Umbilical cord (tissue), 2 donors: ENCODE data around the gene KRTAP10-6. TPM values are rescaled to one million over a fixed set of nuclear protein-coding genes. Genes with fewer than 3 reads are reported as not detected.
A peak's percentile ranks its signal among the peaks of the same experiment; 100 is the strongest.
"Not testable (repeated sequence)": the region's sequence is repeated elsewhere in the genome, so short reads cannot be mapped to it uniquely, and the experiment has no call there.

ENCODE experiments used
- DNase-seq: peaks from one replicate; pipeline ENCODE4 v3.0.0-alpha.2; 2015; ENCODE audit warnings: low spot score
- total RNA-seq: library from RNA; depleted of rRNA; stranded (reverse); fragments of >200 nt; gene quantifications from one replicate; pipeline ENCODE4 v1.2.3, GENCODE V29; 2014; ENCODE audit warnings: low replicate concordance; ENCODE audit not compliant: insufficient read depth

Gene KRTAP10-6
- total RNA-seq, 1 donor from 2014 or later: not detected

DNA sequence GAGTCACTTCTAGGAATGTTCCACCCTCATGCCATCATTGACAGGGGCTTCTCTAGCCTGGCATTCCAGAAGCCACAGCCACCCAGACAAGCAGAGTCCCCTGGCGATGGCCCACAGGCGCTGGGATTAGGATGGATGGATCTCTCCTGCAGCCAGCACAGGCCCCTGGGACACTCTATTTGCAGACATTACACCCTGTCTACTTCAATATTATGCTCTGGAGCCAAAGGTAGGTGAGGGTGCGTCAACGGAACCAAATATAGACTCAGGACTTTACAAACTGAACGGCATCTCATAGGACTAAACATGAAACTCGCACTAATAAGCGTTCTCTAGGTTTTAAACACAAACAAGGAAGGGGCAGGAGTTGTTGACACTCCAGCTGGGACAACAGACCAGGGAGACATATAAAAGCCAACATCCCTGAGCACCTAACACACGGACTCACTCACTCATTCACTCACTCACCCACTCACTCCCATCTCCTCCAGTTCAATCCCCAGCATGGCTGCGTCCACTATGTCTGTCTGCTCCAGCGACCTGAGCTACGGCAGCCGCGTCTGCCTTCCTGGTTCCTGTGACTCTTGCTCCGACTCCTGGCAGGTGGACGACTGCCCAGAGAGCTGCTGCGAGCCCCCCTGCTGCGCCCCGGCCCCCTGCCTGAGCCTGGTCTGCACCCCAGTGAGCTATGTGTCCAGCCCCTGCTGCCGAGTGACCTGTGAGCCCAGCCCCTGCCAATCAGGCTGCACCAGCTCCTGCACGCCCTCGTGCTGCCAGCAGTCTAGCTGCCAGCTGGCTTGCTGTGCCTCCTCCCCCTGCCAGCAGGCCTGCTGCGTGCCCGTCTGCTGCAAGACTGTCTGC lies 8.0 kb upstream of the KRTAP10-6 start, which contains the start of gene KRTAP10-7:
Gene KRTAP10-7, plus strand, starts transcription at position 480 of the 861 bp plus-strand sequence. Its CDS starts 25 bp downstream, at position 505.
- not testable (repeated sequence) for DNase-seq

- DNase-seq: no peak
These were observed 7.1 kb upstream of the KRTAP10-6 start for GRCh38 chr21:44599264-44600029.

- no peak for DNase-seq
These were observed 5.8 kb upstream of the KRTAP10-6 start for GRCh38 chr21:44598061-44598460.

DNA sequence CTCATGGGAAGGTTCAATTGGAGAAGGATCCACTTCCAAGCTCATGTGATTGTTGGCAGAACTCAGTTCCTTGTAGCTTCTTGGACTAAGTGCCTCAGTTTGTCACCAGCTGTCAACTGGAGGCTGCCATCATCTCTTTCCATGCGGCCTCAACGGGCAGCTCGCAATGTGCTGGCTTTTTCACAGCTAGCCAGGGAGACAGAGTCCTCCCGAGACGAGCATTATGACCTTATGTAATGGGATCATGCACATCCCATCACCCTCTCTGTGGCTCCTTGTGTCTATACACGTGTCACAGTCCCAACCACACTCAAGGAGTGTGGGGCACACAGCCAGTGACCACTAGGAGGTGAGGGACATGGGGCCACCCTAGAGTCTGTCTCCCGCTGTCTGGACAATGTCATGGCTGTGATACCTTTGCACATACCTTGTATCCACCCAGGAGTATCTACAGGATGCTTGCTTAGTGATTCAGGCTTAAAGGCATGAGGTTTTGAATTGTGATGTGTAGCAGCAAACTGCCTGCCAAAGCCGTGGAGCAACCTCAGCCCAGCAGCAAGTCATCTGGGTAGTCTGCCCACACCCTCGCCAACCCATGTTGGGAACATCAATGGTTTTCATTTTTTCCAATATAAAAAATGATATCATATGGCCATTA lies 3.9 kb upstream of the KRTAP10-6 start:
- no peak for DNase-seq

DNA sequence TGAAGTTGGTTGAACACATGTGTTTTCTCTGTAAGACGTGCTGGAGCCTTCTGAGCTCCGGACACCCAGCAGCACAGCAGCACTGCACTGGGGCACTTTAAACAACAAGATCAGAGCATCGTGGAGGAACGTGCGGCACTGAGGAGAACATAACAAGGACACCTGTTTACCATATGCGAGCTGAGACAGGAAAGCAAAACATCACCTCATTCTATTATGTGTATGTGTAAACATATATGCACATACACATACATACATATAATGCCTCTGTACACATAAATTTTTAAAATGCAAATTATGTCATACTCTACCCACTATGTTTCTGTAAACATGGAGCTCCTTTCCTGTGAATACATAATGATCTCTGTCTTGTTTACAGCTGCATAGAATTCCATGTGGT lies 3.2 kb upstream of the KRTAP10-6 start:
- no peak for DNase-seq

DNA sequence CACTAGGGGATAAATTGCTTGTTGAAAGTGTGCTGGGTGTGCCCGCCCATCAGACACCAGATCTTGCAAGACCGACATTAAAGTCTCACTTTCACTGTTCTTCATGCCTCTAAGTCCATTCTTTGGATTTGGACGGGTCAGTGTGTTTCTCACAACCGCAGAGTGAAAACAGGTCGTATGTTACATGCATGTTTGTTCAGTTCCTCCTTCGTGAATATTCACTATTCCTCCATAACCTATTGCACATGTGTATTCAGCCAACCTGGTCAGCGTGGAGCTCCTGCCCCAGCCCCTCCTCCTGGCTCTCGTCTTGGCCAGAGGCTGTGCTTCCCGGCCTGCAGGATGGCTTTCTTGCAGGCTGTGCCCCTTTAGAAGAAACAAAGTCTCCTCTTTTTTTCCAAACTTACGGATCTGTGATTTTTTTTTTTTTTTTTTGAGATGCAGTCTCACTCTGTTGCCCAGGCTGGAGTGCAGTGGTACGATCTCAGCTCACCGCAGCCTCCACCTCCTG lies 2.2 kb upstream of the KRTAP10-6 start:
- no peak for DNase-seq

GRCh38 chr21:44593598-44594405 lies 1.5 kb upstream of the KRTAP10-6 start:
- peak; percentile 33 for DNase-seq

GRCh38 chr21:44591801-44592130 lies 539 bp downstream of the KRTAP10-6 start:
- not testable (repeated sequence) for DNase-seq

- not testable (repeated sequence) for DNase-seq
These were observed 1.2 kb downstream of the KRTAP10-6 start for GRCh38 chr21:44590897-44591800.

DNA sequence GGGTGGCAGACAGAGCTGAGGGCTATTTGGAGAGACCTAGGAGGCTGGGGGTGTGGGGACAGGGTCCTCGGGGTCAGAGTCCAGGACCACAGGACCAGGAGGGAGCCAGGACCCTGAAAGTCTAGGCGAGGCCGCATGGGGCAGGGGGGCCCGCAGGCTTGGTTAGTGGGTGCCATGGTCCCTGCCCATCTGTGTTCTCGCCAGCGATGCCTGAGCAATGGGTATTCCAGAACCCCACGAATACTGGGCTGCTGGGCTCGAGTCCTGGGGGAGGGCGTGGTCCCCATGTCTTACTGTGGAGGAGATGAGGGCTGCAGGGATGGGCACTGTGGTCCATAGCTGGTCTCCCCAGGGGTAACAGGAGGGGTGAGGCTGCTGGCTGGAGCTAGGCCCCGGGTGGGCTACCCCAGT lies 2.0 kb downstream of the KRTAP10-6 start:
- DNase-seq: no peak

- no peak for DNase-seq
These were observed 2.6 kb downstream of the KRTAP10-6 start for GRCh38 chr21:44589586-44590305.

DNA sequence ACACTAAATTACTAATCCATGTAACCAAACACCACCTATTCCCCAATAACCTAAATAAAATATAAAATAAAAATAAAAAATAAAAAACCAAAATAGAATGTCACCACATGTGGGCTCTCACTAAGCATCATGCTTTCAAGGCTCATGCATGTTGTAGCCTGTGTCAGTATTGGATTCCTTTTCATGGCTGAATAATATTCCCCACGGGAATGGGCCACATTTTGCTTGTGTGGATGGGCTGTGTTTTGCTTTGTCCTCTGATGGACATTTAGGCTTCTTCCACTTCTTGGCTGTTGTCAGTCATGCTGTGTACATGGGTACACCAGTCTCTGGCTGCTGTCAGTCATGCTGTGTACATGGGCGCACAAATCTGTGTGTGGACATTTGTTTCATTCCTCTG lies 3.2 kb downstream of the KRTAP10-6 start:
- no peak for DNase-seq

DNA sequence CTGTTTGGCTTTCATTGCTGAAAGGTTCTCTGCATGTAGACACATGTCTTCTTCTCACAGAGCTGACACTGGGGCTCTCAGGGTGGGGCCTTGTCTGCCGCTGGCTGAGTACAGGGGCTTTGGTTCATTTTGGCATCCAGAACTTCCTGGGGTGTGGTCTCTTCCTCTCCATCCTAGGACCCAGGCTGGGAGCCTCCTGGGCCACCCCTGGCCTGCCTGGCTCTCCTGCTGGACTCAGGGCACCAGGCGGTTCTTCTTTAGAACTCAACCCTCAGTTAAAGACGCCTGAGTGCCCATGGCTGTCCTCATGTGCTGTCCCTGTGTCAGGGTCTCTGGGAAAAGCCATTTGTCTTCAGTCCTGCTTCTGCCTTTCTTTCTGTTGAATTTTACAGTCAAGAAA lies 6.4 kb downstream of the KRTAP10-6 start:
- DNase-seq: no peak

GRCh38 chr21:44583800-44584147 lies 8.5 kb downstream of the KRTAP10-6 start:
- no peak for DNase-seq

DNA sequence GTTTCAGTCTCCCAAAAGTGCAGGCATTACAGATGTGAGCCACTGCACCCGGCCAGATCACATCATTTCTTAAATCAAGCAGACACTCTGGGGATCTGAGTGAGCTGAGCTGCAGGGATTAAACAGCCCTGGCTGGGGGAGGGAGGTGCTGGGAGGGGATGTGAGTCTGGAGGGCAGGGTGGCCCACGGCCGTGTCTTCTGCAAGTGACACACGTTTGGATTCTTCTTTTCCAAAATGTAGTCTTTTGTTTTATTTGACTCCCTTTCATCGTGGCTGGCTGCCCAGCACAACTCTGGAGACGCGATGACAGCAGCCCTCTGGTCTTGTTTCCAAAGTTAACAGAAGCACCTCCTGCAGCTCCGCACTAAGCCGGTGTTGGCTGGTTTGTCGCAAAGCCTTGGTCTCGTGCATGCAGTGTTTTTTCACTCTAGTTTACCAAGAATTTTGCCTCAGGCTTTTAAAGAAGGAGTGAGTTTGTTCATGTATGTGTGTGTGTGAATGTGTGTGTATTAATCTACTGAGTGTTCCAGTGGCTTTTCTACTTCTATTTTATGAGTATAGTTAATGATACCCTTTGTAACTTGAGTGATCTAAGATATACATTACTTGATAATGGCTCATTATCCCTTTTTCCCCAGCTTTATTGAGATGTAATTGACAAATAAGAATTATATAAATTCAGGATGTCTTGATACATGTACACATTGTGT lies 9.1 kb downstream of the KRTAP10-6 start:
- peak; percentile 43 for DNase-seq

DNA sequence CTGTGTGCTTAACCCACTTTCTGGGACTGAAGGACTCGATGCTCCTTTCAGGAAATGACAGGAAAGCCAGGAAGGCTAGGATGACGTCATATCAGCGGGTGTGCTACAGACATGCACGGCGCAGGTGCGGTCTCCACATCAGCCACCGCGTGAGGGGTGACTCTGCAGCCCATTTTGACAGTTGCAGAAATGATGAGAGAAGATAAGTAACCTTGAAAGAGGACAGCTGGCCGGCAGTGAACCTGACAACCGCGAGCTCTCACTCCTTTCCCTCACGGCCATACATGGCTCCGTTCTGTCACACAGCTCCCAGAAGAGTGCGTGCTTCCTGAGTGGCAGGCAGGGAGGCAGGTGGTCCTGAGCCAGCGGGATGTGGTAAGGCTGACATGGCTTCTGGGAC lies 10.2 kb downstream of the KRTAP10-6 start:
- no peak for DNase-seq

DNA sequence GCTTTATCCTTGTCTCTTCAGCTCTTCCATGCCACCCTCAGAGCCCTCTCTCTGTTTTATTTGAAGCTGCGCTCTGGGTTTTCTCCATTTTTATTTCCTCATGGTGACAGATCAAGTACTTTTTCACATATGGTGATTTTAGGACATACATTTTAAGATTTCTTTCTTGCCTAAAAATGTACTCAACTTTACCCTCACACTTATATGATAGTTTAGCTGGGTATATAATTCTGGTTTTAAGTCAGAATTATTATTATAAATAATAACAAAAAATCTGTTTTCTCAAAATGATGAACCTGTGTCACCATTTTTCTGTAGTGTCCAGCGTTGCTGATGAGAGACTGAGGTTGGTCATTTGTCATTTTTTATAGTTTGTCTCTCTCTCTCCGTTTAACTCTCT lies 11.1 kb downstream of the KRTAP10-6 start:
- DNase-seq: no peak

DNA sequence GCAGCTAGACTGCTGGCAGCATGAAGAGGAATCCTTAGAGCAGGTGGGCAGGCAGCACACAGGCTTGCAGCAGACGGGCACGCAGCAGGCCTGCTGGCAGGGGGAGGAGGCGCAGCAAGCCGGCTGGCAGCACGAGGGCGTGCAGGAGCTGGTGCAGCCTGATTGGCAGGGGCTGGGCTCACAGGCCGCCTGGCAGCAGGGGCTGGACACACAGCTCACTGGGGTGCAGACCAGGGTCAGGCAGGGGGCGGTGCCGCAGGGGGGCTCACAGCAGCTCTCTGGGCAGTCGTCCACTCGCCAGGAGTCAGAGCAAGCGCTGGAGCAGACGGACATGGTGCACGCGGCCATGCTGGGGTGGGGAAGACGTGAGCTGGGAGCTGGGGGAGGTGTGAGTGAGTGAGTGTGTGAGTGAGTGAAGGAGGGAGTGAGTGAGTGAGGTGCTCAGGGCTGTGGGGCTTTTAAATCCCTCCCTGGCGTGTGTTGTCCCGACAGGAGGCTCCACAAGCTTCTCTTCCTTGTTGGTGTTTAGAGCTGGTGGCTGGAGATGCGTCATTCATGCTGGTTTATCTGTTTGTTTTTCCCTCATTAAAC lies 12.0 kb downstream of the KRTAP10-6 start, which contains the start of gene KRTAP10-5:
Gene KRTAP10-5, minus strand, starts transcription at position 374 of the 591 bp plus-strand sequence. Its CDS starts 26 bp downstream, at position 348.
- DNase-seq: not testable (repeated sequence)
